Kidney (tissue), 14 donors: ENCODE measurements around the gene ICA1. TPM values are rescaled to one million over a fixed set of nuclear protein-coding genes. Genes with fewer than 3 reads are reported as not detected.

Source experiments
- DNase-seq, 5 donors: peaks; one replicate each; pipeline ENCODE4 v3.0.0-alpha.2; 2013 to 2020
- FAIRE-seq: peaks from 2 replicates; lab custom pipeline; 2012; peaks lifted over from hg19 to GRCh38; lab: Jason Lieb, UNC
- H3K27ac ChIP-seq, 2 donors: one replicate each; pipeline ENCODE4 v1.7.0; 2013; ENCODE audit warnings: low read depth in 2 of 2, low read length in 2 of 2, inconsistent platforms in 1 of 2
- H3K27me3 ChIP-seq: one replicate; pipeline ENCODE4 v1.7.1; 2013; ENCODE audit warnings: low read length, inconsistent platforms; ENCODE audit not compliant: control insufficient read depth, insufficient read depth
- H3K36me3 ChIP-seq, 3 donors: one replicate each; pipeline versions ENCODE4 v1.7.0 to v1.7.1; 2013; ENCODE audit warnings: low read length in 3 of 3, control low read depth in 1 of 3, inconsistent platforms in 1 of 3; ENCODE audit not compliant: insufficient read depth in 3 of 3, control insufficient read depth in 2 of 3
- H3K4me1 ChIP-seq, 3 donors: one replicate each; pipeline versions ENCODE4 v1.7.0 to v1.7.1; 2013; ENCODE audit warnings: low read length in 3 of 3, inconsistent platforms in 1 of 3, low read depth in 1 of 3; ENCODE audit not compliant: control insufficient read depth in 2 of 3, insufficient read depth in 2 of 3
- H3K4me3 ChIP-seq, 3 donors: one replicate each; pipeline versions ENCODE4 v1.7.0 to v1.8.1; 2013; ENCODE audit warnings: low read length in 3 of 3, control low read depth in 1 of 3, inconsistent platforms in 1 of 3
- H3K9ac ChIP-seq, 3 donors: one replicate each; pipeline versions ENCODE4 v1.7.0 to v1.7.1; 2013; ENCODE audit warnings: low read length in 3 of 3, control low read depth in 1 of 3, inconsistent platforms in 1 of 3
- H3K9me3 ChIP-seq, 3 donors: one replicate each; pipeline versions ENCODE4 v1.7.0 to v1.7.1; 2013; ENCODE audit warnings: low read length in 3 of 3, control low read depth in 1 of 3, inconsistent platforms in 1 of 3; ENCODE audit not compliant: control insufficient read depth in 2 of 3, insufficient read depth in 1 of 3
- intact Hi-C: fragments of 100-400 bp; cut with DNase I; formaldehyde crosslinking; loops from one replicate; pipeline ENCODE4 v1.11.1; 2022
- polyA plus RNA-seq: library from polyadenylated mRNA; stranded (reverse); fragments of 350-450 nt; fragmentation: Illumina TruSeq; extraction: RNeasy Lipid Tissue Mini Kit (QIAGEN cat#74804); gene quantifications from one replicate; pipeline ENCODE4 v1.2.3, GENCODE V29; 2014; ENCODE audit warnings: low read depth, low replicate concordance; ENCODE audit not compliant: insufficient read depth
- total RNA-seq: library from RNA; stranded (reverse); fragmentation: NEBNext Ultra II Directional; extraction: Animal tissue kit (Norgen Biotek cat#: 25700); gene quantifications from one replicate; pipeline ENCODE4 v1.2.1, GENCODE V29; 2021
- TF ChIP-seq, protein P1 (sequence below): IDR thresholded peaks from 3 replicates; pipeline ENCODE4 v1.5.1; 2012; ENCODE audit warnings: mild to moderate bottlenecking, moderate library complexity, borderline replicate concordance; ENCODE audit not compliant: insufficient read depth; ENCODE audit errors: extremely low read depth
- donor health status: control.
- donor health status: control.
- donor health status: control.
- donor health status: control.
- donor health status: control.
- donor health status: DM: yes; HTN: yes; CAD: no.
- donor health status: Normal renal cell carcinoma (clear cell type).

The ICA1 gene
- total and polyA plus RNA-seq, 2 donors from 2014 or later, result 24.2 to 41.8 TPM

DNA sequence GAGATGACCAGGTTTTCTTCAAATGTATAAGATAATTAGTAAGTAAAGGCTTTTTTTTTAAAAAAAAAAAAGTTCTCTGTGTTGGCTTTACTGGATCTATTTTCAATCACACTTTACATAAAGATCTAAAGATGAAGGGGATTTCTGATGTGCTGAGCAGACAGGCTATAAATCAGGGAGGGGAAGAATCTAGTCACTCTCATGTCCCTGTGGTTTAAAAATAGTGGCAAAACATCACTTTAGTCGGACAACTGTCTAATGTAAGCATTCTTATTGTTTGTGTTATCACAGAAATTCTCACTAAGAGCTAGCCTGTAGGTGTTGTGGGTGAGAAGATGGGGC is 132.7 kb downstream of the ICA1 start:
- no peak for DNase-seq
- Histone ChIP-seq H3K4me1 (peaks cover under 1 to 16% (median 9%) of the 10 kb centered on the region in 3 donors), H3K27ac (no peak overlapping the region), H3K36me3 (no peaks in the 10 kb centered on the region), H3K9ac (no peak overlapping the region), H3K9me3 (no peaks in the 10 kb centered on the region), H3K27me3 (no peaks in the 10 kb centered on the region), H3K4me3 (no peak overlapping the region)
- TF ChIP-seq, protein P1, sequence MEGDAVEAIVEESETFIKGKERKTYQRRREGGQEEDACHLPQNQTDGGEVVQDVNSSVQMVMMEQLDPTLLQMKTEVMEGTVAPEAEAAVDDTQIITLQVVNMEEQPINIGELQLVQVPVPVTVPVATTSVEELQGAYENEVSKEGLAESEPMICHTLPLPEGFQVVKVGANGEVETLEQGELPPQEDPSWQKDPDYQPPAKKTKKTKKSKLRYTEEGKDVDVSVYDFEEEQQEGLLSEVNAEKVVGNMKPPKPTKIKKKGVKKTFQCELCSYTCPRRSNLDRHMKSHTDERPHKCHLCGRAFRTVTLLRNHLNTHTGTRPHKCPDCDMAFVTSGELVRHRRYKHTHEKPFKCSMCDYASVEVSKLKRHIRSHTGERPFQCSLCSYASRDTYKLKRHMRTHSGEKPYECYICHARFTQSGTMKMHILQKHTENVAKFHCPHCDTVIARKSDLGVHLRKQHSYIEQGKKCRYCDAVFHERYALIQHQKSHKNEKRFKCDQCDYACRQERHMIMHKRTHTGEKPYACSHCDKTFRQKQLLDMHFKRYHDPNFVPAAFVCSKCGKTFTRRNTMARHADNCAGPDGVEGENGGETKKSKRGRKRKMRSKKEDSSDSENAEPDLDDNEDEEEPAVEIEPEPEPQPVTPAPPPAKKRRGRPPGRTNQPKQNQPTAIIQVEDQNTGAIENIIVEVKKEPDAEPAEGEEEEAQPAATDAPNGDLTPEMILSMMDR, result no peak
- intact Hi-C loops, result no loop called here
- FAIRE-seq, result no peak

DNA sequence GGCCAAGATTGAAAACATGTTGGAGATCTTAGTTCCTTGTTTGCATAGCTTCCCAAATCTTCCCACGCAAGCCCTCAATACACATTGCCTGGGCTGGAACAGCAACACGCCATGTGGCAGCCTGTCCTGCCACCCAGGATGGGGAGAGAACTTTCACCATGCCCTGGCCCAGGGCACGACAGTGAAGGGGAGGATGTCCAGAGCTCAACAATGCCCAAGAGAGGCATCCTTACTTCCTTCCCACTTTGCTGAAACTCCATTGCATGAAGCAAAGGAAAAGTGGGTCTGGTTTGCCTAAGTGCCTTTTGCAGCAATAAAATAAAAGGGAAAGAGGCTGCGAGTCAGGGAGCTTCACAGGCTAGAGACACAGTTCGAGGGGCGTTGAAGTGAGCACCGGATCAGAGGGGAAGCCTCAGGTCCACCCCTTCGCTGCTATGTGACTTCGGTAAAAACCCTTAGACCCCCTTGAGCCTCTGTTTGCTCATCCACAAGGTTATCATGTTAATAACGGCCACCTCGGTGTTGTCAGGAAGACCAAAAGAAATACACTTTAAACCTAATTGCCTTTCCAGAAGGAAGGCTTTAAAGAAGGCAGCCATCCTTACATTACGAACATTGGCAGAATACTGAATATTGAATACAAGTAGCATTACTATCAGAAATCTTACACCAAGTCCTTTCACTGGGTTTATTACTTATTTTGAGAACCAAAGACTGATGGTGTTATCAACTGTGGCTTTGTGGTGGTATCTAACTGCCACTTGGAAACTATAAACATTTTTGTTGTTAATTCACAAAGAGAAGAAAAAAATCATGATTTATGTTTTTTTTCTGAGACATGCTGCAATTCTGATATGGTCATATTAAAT is 133.3 kb downstream of the ICA1 start:
- Histone ChIP-seq H3K4me3 (no peak overlapping the region), H3K36me3 (no peaks in the 10 kb centered on the region), H3K9ac (no peak overlapping the region), H3K27me3 (no peaks in the 10 kb centered on the region), H3K4me1 (peaks cover 0 to 15% (median 8%) of the 10 kb centered on the region in 3 donors), H3K27ac (no peak overlapping the region), H3K9me3 (no peaks in the 10 kb centered on the region)
- FAIRE-seq (no peak), DNase-seq (no peak)
- TF ChIP-seq, protein P1, result no peak
- intact Hi-C loops, result no loop called here

DNA sequence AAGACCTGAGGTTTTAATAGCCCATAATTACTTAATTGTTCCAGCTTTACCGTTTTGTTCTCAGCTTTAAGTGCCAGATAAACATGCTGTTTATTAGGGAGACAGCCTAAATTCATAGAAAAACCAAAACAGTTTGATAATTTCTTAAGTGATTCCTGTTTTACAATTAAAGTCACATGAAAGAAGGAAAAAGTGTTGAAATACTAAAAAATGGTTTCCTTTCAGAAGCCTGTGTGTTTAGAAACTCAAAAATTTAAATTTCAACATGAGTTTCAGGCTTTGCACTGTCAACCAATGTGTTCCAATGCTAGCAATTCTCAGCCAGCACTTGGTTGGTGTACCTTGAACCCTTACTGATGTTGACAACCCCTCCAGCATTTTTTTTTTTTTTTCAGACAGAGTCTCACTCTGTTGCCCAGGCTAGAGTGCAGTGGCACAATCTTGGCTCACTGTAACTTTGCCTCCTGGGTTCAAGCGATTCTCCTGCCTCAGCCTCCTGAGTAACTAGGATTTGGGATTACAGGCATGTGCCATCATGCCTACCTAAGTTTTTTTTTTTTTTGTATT is 135.3 kb downstream of the ICA1 start:
- Histone ChIP-seq H3K4me1 (peaks cover 0 to 6% (median 2%) of the 10 kb centered on the region in 3 donors), H3K9me3 (no peaks in the 10 kb centered on the region), H3K9ac (no peak overlapping the region), H3K27me3 (no peaks in the 10 kb centered on the region), H3K36me3 (peaks cover 0 to 2% (median 0%) of the 10 kb centered on the region in 3 donors), H3K4me3 (no peak overlapping the region), H3K27ac (no peak overlapping the region)
- DNase-seq, result no peak
- intact Hi-C loops, result no loop called here
- no peak for FAIRE-seq
- TF ChIP-seq, protein P1, result no peak
